Left lung (tissue), 10 donors: Measurements from ENCODE around the gene SLC31A1. TPM values are rescaled to one million over a fixed set of nuclear protein-coding genes. Genes with fewer than 3 reads are reported as not detected.

Experiments used
- ATAC-seq: fragments of 200-7000 bp; cut with Tn5 transposase; one replicate; pipeline ENCODE4 v1.9.1; 2020; ENCODE audit warnings: moderate library complexity
- DNase-seq, 4 donors: peaks; one replicate each; pipeline ENCODE4 v3.0.0-alpha.2; 2013 to 2020
- H3K27ac ChIP-seq, 2 donors: fragments of 200-600 bp; sonication (generic) in 1 of 2; one replicate each; pipeline versions ENCODE4 v1.5.0 to v1.8.0; 2020 to 2021
- H3K27me3 ChIP-seq, 2 donors: fragments of 200-600 bp; sonication (generic) in 1 of 2; one replicate each; pipeline versions ENCODE4 v1.5.0 to v1.8.0; 2020 to 2021
- H3K36me3 ChIP-seq, 2 donors: fragments of 200-600 bp; sonication (generic) in 1 of 2; one replicate each; pipeline versions ENCODE4 v1.5.0 to v1.8.0; 2020 to 2021
- H3K4me1 ChIP-seq, 2 donors: fragments of 200-600 bp; one replicate each; pipeline ENCODE4 v1.8.0; 2021
- H3K4me3 ChIP-seq, 2 donors: fragments of 200-600 bp; sonication (generic) in 1 of 2; one replicate each; pipeline versions ENCODE4 v1.5.0 to v1.8.0; 2020 to 2021; ENCODE audit warnings: mild to moderate bottlenecking in 1 of 2
- H3K9me3 ChIP-seq, 2 donors: fragments of 200-600 bp; sonication (generic) in 1 of 2; one replicate each; pipeline versions ENCODE4 v1.5.0 to v1.8.0; 2020 to 2021
- CTCF ChIP-seq, 2 donors: fragments of 200-600 bp; sonication (generic) in 1 of 2; IDR thresholded peaks; one replicate each; pipeline versions ENCODE4 v1.5.0 to v1.8.0; 2021; ENCODE audit warnings: antibody characterized with exemption in 2 of 2
- intact Hi-C, 2 donors: fragments of 100-400 bp; cut with DNase I; formaldehyde crosslinking; loops; one replicate each; pipeline versions ENCODE4 v1.11.2 to v1.14.2; 2022
- polyA plus RNA-seq, 6 donors: library from polyadenylated mRNA; unstranded; fragments of 120-200 nt; gene quantifications; one replicate each; pipeline ENCODE4 v1.2.1, GENCODE V29; 2013; ENCODE audit not compliant: insufficient read length in 6 of 6
- total RNA-seq, 2 donors: library from RNA; stranded (reverse); fragmentation: NEBNext Ultra II Directional; extraction: Animal tissue kit (Norgen Biotek cat#: 25700); gene quantifications; one replicate each; pipeline ENCODE4 v1.2.1, GENCODE V29; 2021
- donor health status: DM: no; HTN: yes; CAD: no.
- donor health status: DM: no; HTN: no; CAD: no.

The SLC31A1 gene
- total and polyA plus RNA-seq, 8 donors, result 14.8 to 45.0 (median 17.1) TPM

- Histone ChIP-seq H3K36me3 (peaks cover 4 to 91% of the 10 kb centered on the region in 2 donors), H3K27me3 (no peaks in the 10 kb centered on the region), H3K27ac (peak overlapping the region in 1 of 2 donors; percentile 92), H3K4me3 (peak overlapping the region in 1 of 2 donors; percentile 41), H3K9me3 (no peaks in the 10 kb centered on the region), H3K4me1 (peaks cover 0 to 49% of the 10 kb centered on the region in 2 donors)
- no peak for TF ChIP-seq CTCF (IDR thresholded peaks at IDR 0.05)
- DNase-seq (no peak), ATAC-seq (no peak)
- intact Hi-C loops, result no loop called here
These were observed 36.1 kb upstream of the SLC31A1 start for GRCh38 chr9:113185271-113185670.

GRCh38 chr9:113186137-113186755, 35.1 kb upstream of the SLC31A1 start:
- TF ChIP-seq CTCF (IDR thresholded peaks at IDR 0.05), result no peak
- H3K4me3 ChIP-seq, result peak overlapping the region in 1 of 2 donors; percentile 41
- peaks cover 0 to 51% of the 10 kb centered on the region in 2 donors for H3K4me1 ChIP-seq
- ATAC-seq (no peak), DNase-seq (no peak)
- H3K27me3 ChIP-seq, result no peaks in the 10 kb centered on the region
- intact Hi-C loops, result no loop called here
- no peaks in the 10 kb centered on the region for H3K9me3 ChIP-seq
- peak overlapping the region in 1 of 2 donors; percentile 92 for H3K27ac ChIP-seq
- H3K36me3 ChIP-seq, result peaks cover 4 to 88% of the 10 kb centered on the region in 2 donors

GRCh38 chr9:113187929-113188595, 33.3 kb upstream of the SLC31A1 start:
- no peak for TF ChIP-seq CTCF (IDR thresholded peaks at IDR 0.05)
- H3K4me1 ChIP-seq, result peaks cover 0 to 51% of the 10 kb centered on the region in 2 donors
- peak overlapping the region; percentile 51 to 92 for H3K27ac ChIP-seq
- H3K36me3 ChIP-seq, result peaks cover 4 to 88% of the 10 kb centered on the region in 2 donors
- intact Hi-C loops, result no loop called here
- H3K9me3 ChIP-seq, result no peaks in the 10 kb centered on the region
- H3K4me3 ChIP-seq, result peak overlapping the region in 1 of 2 donors; percentile 41
- H3K27me3 ChIP-seq, result no peaks in the 10 kb centered on the region
- ATAC-seq (peak; percentile 83), DNase-seq (peak in 3 of 4 donors; percentile 2 to 76 (median 70))

- H3K27me3 ChIP-seq, result no peaks in the 10 kb centered on the region
These were observed 28.9 kb upstream of the SLC31A1 start for GRCh38 chr9:113192455-113192854.

More at GRCh38 chr9:113192455-113192854, 28.9 kb upstream of the SLC31A1 start:
- intact Hi-C loops, result no loop called here
- no peak for ATAC-seq
- H3K4me3 ChIP-seq, result no peak overlapping the region
- peak overlapping the region in 1 of 2 donors; percentile 13 for H3K27ac ChIP-seq
- peaks cover 0 to 81% of the 10 kb centered on the region in 2 donors for H3K36me3 ChIP-seq
- H3K9me3 ChIP-seq, result no peaks in the 10 kb centered on the region
- TF ChIP-seq CTCF (IDR thresholded peaks at IDR 0.05), result no peak
- H3K4me1 ChIP-seq, result peaks cover 0 to 24% of the 10 kb centered on the region in 2 donors
- no peak for DNase-seq
